ENCODE measurements around the gene SLC38A10. TPM values are rescaled to one million over a fixed set of nuclear protein-coding genes. Genes with fewer than 3 reads are reported as not detected.

Gene SLC38A10
- total RNA-seq, 1 experiment from 2014 or later = 109 TPM

GRCh38 chr17:81210466-81210865, 84.6 kb downstream of the SLC38A10 start:
- Histone ChIP-seq H3K27ac (ENCODE audit: low read depth, low read length) (no peak overlapping the region), H3K79me2 (ENCODE audit: insufficient read depth, low read length) (no peaks in the 10 kb centered on the region), H3K4me2 (ENCODE audit: low read length) (no peak overlapping the region), H2AFZ (ENCODE audit: low read depth, low read length, poor library complexity, severe bottlenecking) (no peak overlapping the region), H4K20me1 (ENCODE audit: insufficient read depth) (no peaks in the 10 kb centered on the region), H3K9me2 (ENCODE audit: insufficient read depth) (no peaks in the 10 kb centered on the region), H3K4me1 (ENCODE audit: control insufficient read depth in 1 of 2, insufficient read depth in 2 of 2, low read length in 2 of 2) (no peaks in the 10 kb centered on the region), H3K4me3 (replicated peaks in 1 of 2; ENCODE audit: low read depth in 1 of 2, low read length in 2 of 2) (no peak overlapping the region), H3K9ac (ENCODE audit: low read length) (no peak overlapping the region), H3K27me3 (ENCODE audit: insufficient read depth, low read length) (no peaks in the 10 kb centered on the region), H3K9me3 (ENCODE audit: control insufficient read depth in 1 of 2, insufficient read depth in 1 of 2, low read depth in 1 of 2, low read length in 2 of 2) (no peaks in the 10 kb centered on the region), H3K36me3 (ENCODE audit: control insufficient read depth in 1 of 2, insufficient read depth in 2 of 2, low read length in 2 of 2) (peaks cover 0 to 2% of the 10 kb centered on the region in 2 experiments; a peak in 1 of 4 replicates)
- CTCF ChIA-PET = no interaction called here
- no peak for TF ChIP-seq SP1 (IDR thresholded peaks at IDR 0.05; ENCODE audit: low read depth)
- no peak for TF ChIP-seq CTCF (IDR thresholded peaks at IDR 0.05 in 2 of 3, conservative IDR thresholded peaks at IDR 0.05 in 1 of 3; ENCODE audit: borderline replicate concordance in 1 of 3, insufficient read depth in 1 of 3, low read depth in 2 of 3, low read length in 2 of 3)
- no peak for TF ChIP-seq CEBPB (IDR thresholded peaks at IDR 0.05; ENCODE audit: low read depth)
- no peak for TF ChIP-seq SIN3A (IDR thresholded peaks at IDR 0.05; ENCODE audit: low read depth)
- no peak for TF ChIP-seq REST (IDR thresholded peaks at IDR 0.05; ENCODE audit: low read depth)
- no peak for TF ChIP-seq EGR1 (IDR thresholded peaks at IDR 0.05; ENCODE audit: low read depth)
- TF ChIP-seq TCF7L2 (IDR thresholded peaks at IDR 0.05; ENCODE audit: borderline replicate concordance, extremely low read depth, insufficient read depth, insufficient read length) = no peak
- TF ChIP-seq FOSL1 (IDR thresholded peaks at IDR 0.05; ENCODE audit: low read depth) = no peak
- TF ChIP-seq JUND (IDR thresholded peaks at IDR 0.05) = no peak
- TF ChIP-seq POLR2AphosphoS5 (IDR thresholded peaks at IDR 0.05; ENCODE audit: low read depth, low read length) = no peak
- no peak for TF ChIP-seq ZBTB33 (IDR thresholded peaks at IDR 0.05; ENCODE audit: extremely low read depth, insufficient replicate concordance, low read length)
- TF ChIP-seq ATF3 (IDR thresholded peaks at IDR 0.05) = no peak
- TF ChIP-seq SRF (IDR thresholded peaks at IDR 0.05; ENCODE audit: low read depth) = no peak
- no peak for TF ChIP-seq YY1 (IDR thresholded peaks at IDR 0.05; ENCODE audit: extremely low read depth, insufficient replicate concordance, low read depth, low read length)
- no peak for TF ChIP-seq POLR2A (IDR thresholded peaks at IDR 0.05; ENCODE audit: borderline replicate concordance, extremely low read depth, insufficient read depth, insufficient read length)
- TF ChIP-seq MAX (IDR thresholded peaks at IDR 0.05) = no peak
- no peak for TF ChIP-seq RAD21 (IDR thresholded peaks at IDR 0.05; ENCODE audit: low read depth)
- no peak for TF ChIP-seq ZFX (IDR thresholded peaks at IDR 0.05)
- TF ChIP-seq EZH2 (IDR thresholded peaks at IDR 0.05) = no peak
- no peak for DNase-seq (ENCODE audit: low read depth, low spot score)
- no peak for ATAC-seq
- POLR2A ChIA-PET = no interaction called here
- intact Hi-C loops (cut with micrococcal nuclease) = no loop called here
- no TSS peak for BruUV-seq (replicated peaks)
- RAD21 ChIA-PET (ENCODE audit: low non-redundant PET in 1 of 2, low total read pairs in 2 of 2, uncharacterized antibody in 2 of 2, unreplicated experiment in 2 of 2) = no interaction called here
